Upper lobe of right lung (tissue), 1 donor: ENCODE data around the gene TMTC1. TPM values are rescaled to one million over a fixed set of nuclear protein-coding genes. Genes with fewer than 3 reads are reported as not detected.

Experiments used
- ATAC-seq: fragments of 200-7000 bp; cut with Tn5 transposase; one replicate; pipeline ENCODE4 v1.9.1; 2020; ENCODE audit warnings: mild to moderate bottlenecking, moderate library complexity
- DNase-seq: peaks from one replicate; pipeline ENCODE4 v3.0.0-alpha.2; 2020
- H3K27ac ChIP-seq: fragments of 200-600 bp; one replicate; pipeline ENCODE4 v1.8.0; 2022
- H3K27me3 ChIP-seq: fragments of 200-600 bp; one replicate; pipeline ENCODE4 v1.8.0; 2022; ENCODE audit warnings: mild to moderate bottlenecking
- H3K36me3 ChIP-seq: fragments of 200-600 bp; one replicate; pipeline ENCODE4 v1.8.0; 2022
- H3K4me1 ChIP-seq: fragments of 200-600 bp; one replicate; pipeline ENCODE4 v1.8.0; 2022
- H3K4me3 ChIP-seq: fragments of 200-600 bp; one replicate; pipeline ENCODE4 v1.8.0; 2022; ENCODE audit warnings: mild to moderate bottlenecking
- H3K9me3 ChIP-seq: fragments of 200-600 bp; one replicate; pipeline ENCODE4 v1.8.0; 2022
- intact Hi-C: fragments of 100-400 bp; cut with DNase I; formaldehyde crosslinking; loops from one replicate; pipeline ENCODE4 v1.11.0; 2022
- total RNA-seq: library from RNA; stranded (reverse); fragmentation: NEBNext Ultra II Directional; extraction: Animal tissue kit (Norgen Biotek cat#: 25700); gene quantifications from one replicate; pipeline ENCODE4 v1.2.1, GENCODE V29; 2021
- TF ChIP-seq, protein P1 (sequence below): fragments of 200-600 bp; IDR thresholded peaks from one replicate; pipeline ENCODE4 v1.8.0; 2022; ENCODE audit warnings: antibody characterized with exemption
- donor health status: DM: no; HTN: yes; CAD: no; lungs with severe emphysema.

Gene TMTC1
- total RNA-seq, 1 donor from 2014 or later: 37.4 TPM

- H3K27me3 ChIP-seq: no peaks in the 10 kb centered on the region
- H3K4me3 ChIP-seq: no peak overlapping the region
- ATAC-seq: no peak
- no peak for DNase-seq
- no peaks in the 10 kb centered on the region for H3K9me3 ChIP-seq
- H3K36me3 ChIP-seq: no peaks in the 10 kb centered on the region
- H3K4me1 ChIP-seq: no peaks in the 10 kb centered on the region
- intact Hi-C loops: no loop called here
- TF ChIP-seq, protein P1, sequence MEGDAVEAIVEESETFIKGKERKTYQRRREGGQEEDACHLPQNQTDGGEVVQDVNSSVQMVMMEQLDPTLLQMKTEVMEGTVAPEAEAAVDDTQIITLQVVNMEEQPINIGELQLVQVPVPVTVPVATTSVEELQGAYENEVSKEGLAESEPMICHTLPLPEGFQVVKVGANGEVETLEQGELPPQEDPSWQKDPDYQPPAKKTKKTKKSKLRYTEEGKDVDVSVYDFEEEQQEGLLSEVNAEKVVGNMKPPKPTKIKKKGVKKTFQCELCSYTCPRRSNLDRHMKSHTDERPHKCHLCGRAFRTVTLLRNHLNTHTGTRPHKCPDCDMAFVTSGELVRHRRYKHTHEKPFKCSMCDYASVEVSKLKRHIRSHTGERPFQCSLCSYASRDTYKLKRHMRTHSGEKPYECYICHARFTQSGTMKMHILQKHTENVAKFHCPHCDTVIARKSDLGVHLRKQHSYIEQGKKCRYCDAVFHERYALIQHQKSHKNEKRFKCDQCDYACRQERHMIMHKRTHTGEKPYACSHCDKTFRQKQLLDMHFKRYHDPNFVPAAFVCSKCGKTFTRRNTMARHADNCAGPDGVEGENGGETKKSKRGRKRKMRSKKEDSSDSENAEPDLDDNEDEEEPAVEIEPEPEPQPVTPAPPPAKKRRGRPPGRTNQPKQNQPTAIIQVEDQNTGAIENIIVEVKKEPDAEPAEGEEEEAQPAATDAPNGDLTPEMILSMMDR: no peak
- H3K27ac ChIP-seq: no peak overlapping the region
Observed at GRCh38 chr12:29552994-29553748, 230.6 kb downstream of the TMTC1 start.

DNA sequence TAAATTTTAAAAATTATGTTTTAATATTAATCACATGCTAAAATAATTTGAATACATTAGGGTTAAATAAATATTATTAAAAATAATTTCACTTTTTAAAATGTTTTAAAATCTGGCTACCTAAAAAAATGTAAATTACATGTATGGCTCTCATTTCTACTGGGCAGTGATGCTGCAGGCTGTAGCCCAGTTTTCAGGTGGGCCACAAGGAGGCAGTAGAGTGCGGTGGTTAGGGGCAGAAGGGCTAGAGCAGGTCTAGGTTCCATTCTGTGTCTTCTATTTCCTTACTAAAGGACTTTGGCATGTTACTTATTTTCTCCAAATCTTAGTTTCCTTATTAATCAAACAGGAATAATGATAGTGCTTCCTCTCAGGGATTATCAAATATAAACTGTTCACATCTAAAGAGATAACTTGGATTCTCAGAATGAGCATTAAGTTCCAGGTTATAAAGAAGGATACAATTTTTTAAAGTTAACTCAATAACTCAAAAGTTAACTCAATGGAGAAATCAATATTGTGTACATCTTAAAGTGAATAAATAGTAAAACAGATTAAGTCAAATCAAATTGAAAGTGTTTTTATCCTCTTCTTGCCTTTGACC is 231.3 kb downstream of the TMTC1 start:
- Histone ChIP-seq H3K9me3 (no peaks in the 10 kb centered on the region), H3K27me3 (no peaks in the 10 kb centered on the region), H3K4me3 (no peak overlapping the region), H3K27ac (no peak overlapping the region), H3K36me3 (no peaks in the 10 kb centered on the region), H3K4me1 (no peaks in the 10 kb centered on the region)
- peak; percentile 68 for DNase-seq
- peak; percentile 94 for ATAC-seq
- TF ChIP-seq, protein P1: peak; percentile 89
- intact Hi-C loops: no loop called here

- intact Hi-C loops: no loop called here
- ATAC-seq: no peak
- TF ChIP-seq, protein P1: no peak
Observed at GRCh38 chr12:29551812-29552211, 231.9 kb downstream of the TMTC1 start.

GRCh38 chr12:29547864-29548263 is 235.9 kb downstream of the TMTC1 start:
- Histone ChIP-seq H3K36me3 (no peaks in the 10 kb centered on the region), H3K4me3 (no peak overlapping the region), H3K27me3 (no peaks in the 10 kb centered on the region), H3K27ac (no peak overlapping the region), H3K9me3 (no peaks in the 10 kb centered on the region), H3K4me1 (no peaks in the 10 kb centered on the region)
- intact Hi-C loops: no loop called here
- ATAC-seq: no peak
- no peak for DNase-seq
- TF ChIP-seq, protein P1: no peak

More at GRCh38 chr12:29551812-29552211, 231.9 kb downstream of the TMTC1 start:
- H3K36me3 ChIP-seq: no peaks in the 10 kb centered on the region
- no peak overlapping the region for H3K27ac ChIP-seq
- H3K27me3 ChIP-seq: no peaks in the 10 kb centered on the region
- no peak for DNase-seq
- H3K4me3 ChIP-seq: no peak overlapping the region
- H3K4me1 ChIP-seq: no peaks in the 10 kb centered on the region
- H3K9me3 ChIP-seq: no peaks in the 10 kb centered on the region

DNA sequence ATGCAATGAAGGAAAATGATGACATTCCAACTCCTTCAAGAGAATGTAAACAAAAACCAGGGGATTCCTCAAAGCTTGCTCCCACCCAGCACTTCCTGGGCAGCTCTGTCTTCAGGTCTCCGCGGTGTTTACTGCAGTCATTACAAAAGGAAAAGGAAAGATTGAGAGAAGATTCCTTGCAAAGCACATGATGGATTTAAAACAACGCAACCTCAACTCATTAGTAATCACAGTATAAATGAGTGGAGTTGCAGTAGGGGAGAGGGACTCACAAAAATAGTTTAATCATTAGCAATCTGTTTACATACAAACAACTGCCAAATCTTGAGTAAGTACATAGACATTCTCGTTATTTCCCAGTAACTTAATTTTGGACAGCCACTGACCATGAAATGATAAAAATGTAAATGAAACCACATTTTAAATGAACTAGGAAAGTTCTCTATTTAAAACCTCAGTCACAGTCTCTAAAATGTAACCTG is 236.6 kb downstream of the TMTC1 start:
- intact Hi-C loops: no loop called here
- TF ChIP-seq, protein P1: no peak
- no peaks in the 10 kb centered on the region for H3K9me3 ChIP-seq
- no peaks in the 10 kb centered on the region for H3K4me1 ChIP-seq
- H3K4me3 ChIP-seq: no peak overlapping the region
- H3K36me3 ChIP-seq: no peaks in the 10 kb centered on the region
- no peak overlapping the region for H3K27ac ChIP-seq
- no peaks in the 10 kb centered on the region for H3K27me3 ChIP-seq
- ATAC-seq (no peak), DNase-seq (no peak)
